Measurements from ENCODE around the gene RAB25. TPM values are rescaled to one million over a fixed set of nuclear protein-coding genes. Genes with fewer than 3 reads are reported as not detected.
"Not testable (repeated sequence)": the region's sequence is repeated elsewhere in the genome, so short reads cannot be mapped to it uniquely, and the experiment has no call there.

RAB25 gene
- total RNA-seq, 1 experiment from 2014 or later, result not detected

DNA sequence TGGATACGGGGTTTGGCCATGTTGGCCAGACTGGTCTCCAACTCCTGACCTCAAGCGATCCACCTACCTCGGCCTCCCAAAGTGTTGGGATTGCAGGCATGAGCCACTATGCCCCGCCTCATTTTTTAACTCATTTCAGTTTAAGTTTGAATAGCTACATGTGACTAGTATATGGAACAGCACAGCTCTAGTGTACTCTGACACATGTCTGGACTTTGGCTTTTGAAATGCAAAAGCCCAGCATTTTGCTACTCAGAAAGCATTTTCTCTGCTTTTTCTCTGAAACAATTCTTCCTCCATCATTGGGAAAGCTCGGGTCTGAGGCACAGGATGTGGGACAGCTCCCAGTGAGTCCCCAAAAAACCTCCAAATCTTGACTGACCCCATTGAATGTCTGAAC, 36.2 kb upstream of the RAB25 start:
- Histone ChIP-seq H3K4me3 (ENCODE audit: low read length) (no peak overlapping the region), H3K9me3 (ENCODE audit: low read length) (no peaks in the 10 kb centered on the region), H4K20me1 (ENCODE audit: insufficient read depth, low read depth, low read length) (peaks cover 5% of the 10 kb centered on the region; the same call in 1 of the 2 replicates), H3K9me2 (replicated peaks; ENCODE audit: insufficient read depth, low read length) (no peaks in the 10 kb centered on the region), H3K36me3 (ENCODE audit: insufficient read depth, low read length) (no peaks in the 10 kb centered on the region), H3K27me3 (ENCODE audit: low read length) (no peaks in the 10 kb centered on the region), H3K4me1 (ENCODE audit: low read length) (peaks cover 11% of the 10 kb centered on the region), H3K4me2 (ENCODE audit: low read depth, low read length, poor library complexity, severe bottlenecking) (no peak overlapping the region), H2AFZ (ENCODE audit: low read length) (no peak overlapping the region), H3K9ac (ENCODE audit: low read length) (no peak overlapping the region), H3K79me2 (ENCODE audit: low read length) (peaks cover 10% of the 10 kb centered on the region), H3K27ac (ENCODE audit: low read length) (no peak overlapping the region)
- no peak for DNase-seq

DNA sequence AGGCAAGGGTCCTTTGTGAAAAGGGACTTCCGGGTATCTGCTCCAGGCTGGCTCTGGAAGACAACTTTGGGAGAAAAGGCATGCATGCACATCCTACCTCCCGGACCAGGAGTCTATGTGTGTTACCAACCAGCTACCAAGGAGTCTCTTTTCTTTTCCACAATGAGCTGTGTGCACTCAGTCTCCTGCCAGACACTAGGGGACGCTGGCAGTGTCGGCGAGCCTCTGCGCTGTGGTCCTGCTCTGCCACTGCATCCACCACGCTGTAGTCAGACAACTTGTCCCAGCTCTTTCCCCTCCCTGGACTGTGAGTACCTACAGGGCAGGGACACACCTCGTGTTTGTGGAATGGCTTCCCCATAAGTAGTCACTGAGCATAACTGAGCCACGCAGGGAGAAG, 35.1 kb upstream of the RAB25 start:
- no peaks in the 10 kb centered on the region for H3K79me2 ChIP-seq (ENCODE audit: low read length)
- DNase-seq, result peak; percentile 86
- no peak overlapping the region for H3K4me2 ChIP-seq (ENCODE audit: low read depth, low read length, poor library complexity, severe bottlenecking)
- H3K27me3 ChIP-seq (ENCODE audit: low read length), result no peaks in the 10 kb centered on the region
- no peak overlapping the region for H3K4me3 ChIP-seq (ENCODE audit: low read length)
- H3K9me2 ChIP-seq (replicated peaks; ENCODE audit: insufficient read depth, low read length), result no peaks in the 10 kb centered on the region
- H3K27ac ChIP-seq (ENCODE audit: low read length), result no peak overlapping the region
- no peaks in the 10 kb centered on the region for H4K20me1 ChIP-seq (ENCODE audit: insufficient read depth, low read depth, low read length)
- H2AFZ ChIP-seq (ENCODE audit: low read length), result peak overlapping the region; percentile 34; the same call in 1 of the 2 replicates
- H3K36me3 ChIP-seq (ENCODE audit: insufficient read depth, low read length), result no peaks in the 10 kb centered on the region
- no peak overlapping the region for H3K9ac ChIP-seq (ENCODE audit: low read length)
- H3K9me3 ChIP-seq (ENCODE audit: low read length), result no peaks in the 10 kb centered on the region
- H3K4me1 ChIP-seq (ENCODE audit: low read length), result peaks cover 6% of the 10 kb centered on the region

DNA sequence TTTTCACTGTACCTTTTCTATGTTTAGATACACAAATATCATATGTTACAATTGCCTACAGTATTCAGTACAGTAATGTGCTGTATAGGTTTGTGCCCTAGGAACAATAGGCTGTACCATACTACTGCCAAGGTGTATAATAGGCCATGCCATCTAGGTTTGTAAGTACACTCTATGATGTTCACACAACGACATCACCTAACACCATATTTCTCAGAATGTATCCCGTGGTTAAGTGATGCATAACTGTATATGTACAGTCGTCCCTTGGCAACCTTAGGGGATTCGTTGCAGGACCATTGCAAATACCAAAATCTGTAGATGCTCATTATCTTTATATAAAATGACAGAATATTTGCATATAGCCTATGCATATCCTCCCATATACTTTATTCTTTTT, 34.4 kb upstream of the RAB25 start:
- H3K9me3 ChIP-seq (ENCODE audit: low read length), result no peaks in the 10 kb centered on the region

DNA sequence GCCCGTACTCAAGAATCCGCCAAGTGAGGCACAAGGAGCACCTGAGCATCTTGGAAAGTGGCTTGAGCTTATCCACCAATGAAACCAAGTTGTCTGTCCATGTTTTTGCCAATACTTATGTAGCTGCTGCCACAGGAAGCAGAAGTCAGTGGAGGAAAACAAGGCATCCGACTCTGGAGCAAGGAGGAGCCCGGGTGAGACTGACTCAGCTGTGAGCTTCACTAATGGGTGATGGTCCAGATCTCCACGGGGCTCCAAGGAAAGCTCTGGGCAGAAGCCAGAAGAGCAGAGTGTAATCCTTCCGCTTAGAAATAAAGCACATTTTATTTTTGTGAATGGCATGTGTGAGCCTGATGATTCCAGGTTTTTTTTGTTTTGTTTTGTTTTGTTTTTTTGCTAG, 27.9 kb upstream of the RAB25 start:
- H3K79me2 ChIP-seq (ENCODE audit: low read length), result no peaks in the 10 kb centered on the region
- H3K27ac ChIP-seq (ENCODE audit: low read length), result no peak overlapping the region
- no peak overlapping the region for H2AFZ ChIP-seq (ENCODE audit: low read length)
- H3K9me3 ChIP-seq (ENCODE audit: low read length), result no peaks in the 10 kb centered on the region
- H4K20me1 ChIP-seq (ENCODE audit: insufficient read depth, low read depth, low read length), result no peaks in the 10 kb centered on the region
- H3K36me3 ChIP-seq (ENCODE audit: insufficient read depth, low read length), result no peaks in the 10 kb centered on the region
- no peaks in the 10 kb centered on the region for H3K27me3 ChIP-seq (ENCODE audit: low read length)
- DNase-seq, result no peak
- H3K4me2 ChIP-seq (ENCODE audit: low read depth, low read length, poor library complexity, severe bottlenecking), result no peak overlapping the region
- H3K4me3 ChIP-seq (ENCODE audit: low read length), result no peak overlapping the region
- no peaks in the 10 kb centered on the region for H3K9me2 ChIP-seq (replicated peaks; ENCODE audit: insufficient read depth, low read length)
- no peak overlapping the region for H3K9ac ChIP-seq (ENCODE audit: low read length)
- H3K4me1 ChIP-seq (ENCODE audit: low read length), result no peaks in the 10 kb centered on the region

More for the DNA sequence above, 34.4 kb upstream of the RAB25 start:
- H3K9ac ChIP-seq (ENCODE audit: low read length), result no peak overlapping the region
- H2AFZ ChIP-seq (ENCODE audit: low read length), result no peak overlapping the region
- H3K27ac ChIP-seq (ENCODE audit: low read length), result no peak overlapping the region
- H3K79me2 ChIP-seq (ENCODE audit: low read length), result no peaks in the 10 kb centered on the region
- H3K4me1 ChIP-seq (ENCODE audit: low read length), result peaks cover 3% of the 10 kb centered on the region; the same call in 1 of the 2 replicates
- no peak overlapping the region for H3K4me2 ChIP-seq (ENCODE audit: low read depth, low read length, poor library complexity, severe bottlenecking)
- no peaks in the 10 kb centered on the region for H3K9me2 ChIP-seq (replicated peaks; ENCODE audit: insufficient read depth, low read length)
- no peaks in the 10 kb centered on the region for H4K20me1 ChIP-seq (ENCODE audit: insufficient read depth, low read depth, low read length)
- no peaks in the 10 kb centered on the region for H3K36me3 ChIP-seq (ENCODE audit: insufficient read depth, low read length)
- H3K27me3 ChIP-seq (ENCODE audit: low read length), result no peaks in the 10 kb centered on the region
- H3K4me3 ChIP-seq (ENCODE audit: low read length), result no peak overlapping the region
- no peak for DNase-seq

DNA sequence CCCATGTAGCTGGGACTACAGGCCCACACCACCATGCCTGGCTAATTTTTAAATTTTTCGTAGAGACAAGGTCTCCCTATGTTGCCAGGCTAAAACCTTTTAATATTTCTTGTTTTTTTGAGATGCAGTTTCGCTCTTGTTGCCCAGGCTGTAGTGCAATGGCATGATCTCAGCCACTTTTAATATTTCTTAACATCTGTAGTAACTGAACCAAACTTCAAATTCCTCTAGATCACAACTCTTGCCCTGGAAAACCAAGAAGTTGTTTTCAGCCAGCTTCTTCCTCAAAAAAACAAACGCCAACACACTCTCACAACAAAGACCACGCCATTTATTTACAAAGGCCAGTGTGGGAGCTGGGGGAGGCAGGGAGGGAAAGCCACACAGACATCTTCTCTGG, 26.0 kb upstream of the RAB25 start:
- H3K4me1 ChIP-seq (ENCODE audit: low read length); H3K9me3 ChIP-seq (ENCODE audit: low read length); H3K79me2 ChIP-seq (ENCODE audit: low read length); H3K4me3 ChIP-seq (ENCODE audit: low read length); H3K36me3 ChIP-seq (ENCODE audit: insufficient read depth, low read length); H3K9ac ChIP-seq (ENCODE audit: low read length); H3K9me2 ChIP-seq (replicated peaks; ENCODE audit: insufficient read depth, low read length); H3K4me2 ChIP-seq (ENCODE audit: low read depth, low read length, poor library complexity, severe bottlenecking); H3K27me3 ChIP-seq (ENCODE audit: low read length); H3K27ac ChIP-seq (ENCODE audit: low read length); DNase-seq; H4K20me1 ChIP-seq (ENCODE audit: insufficient read depth, low read depth, low read length); H2AFZ ChIP-seq (ENCODE audit: low read length): not testable (repeated sequence)

DNA sequence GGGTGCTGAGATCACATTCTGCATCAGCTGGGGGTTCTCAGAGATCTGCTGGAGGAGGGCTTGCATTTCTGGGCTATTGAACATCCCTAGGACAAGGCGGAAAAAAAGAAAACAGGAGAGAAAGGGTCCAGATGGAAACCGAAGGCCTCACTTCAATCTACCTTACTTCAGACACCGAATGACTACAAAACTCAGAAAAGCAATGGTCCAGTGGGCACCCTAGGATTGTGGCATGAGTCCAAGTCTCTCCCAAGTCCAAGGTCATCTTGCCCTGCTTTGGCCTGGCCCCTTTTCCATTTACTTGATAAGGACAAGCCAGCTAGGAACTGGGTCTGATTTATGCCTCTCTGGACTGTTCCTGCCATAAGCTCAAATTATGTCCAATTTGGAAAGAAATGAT, 18.1 kb upstream of the RAB25 start:
- H3K36me3 ChIP-seq (ENCODE audit: insufficient read depth, low read length), result peaks cover 21% of the 10 kb centered on the region; the same call in 1 of the 2 replicates
- DNase-seq, result no peak
- H3K9me3 ChIP-seq (ENCODE audit: low read length), result no peaks in the 10 kb centered on the region
- no peak overlapping the region for H3K27ac ChIP-seq (ENCODE audit: low read length)
- H2AFZ ChIP-seq (ENCODE audit: low read length), result no peak overlapping the region
- no peaks in the 10 kb centered on the region for H3K4me1 ChIP-seq (ENCODE audit: low read length)
- H3K9me2 ChIP-seq (replicated peaks; ENCODE audit: insufficient read depth, low read length), result no peaks in the 10 kb centered on the region
- no peaks in the 10 kb centered on the region for H3K79me2 ChIP-seq (ENCODE audit: low read length)
- H3K9ac ChIP-seq (ENCODE audit: low read length), result no peak overlapping the region
- no peak overlapping the region for H3K4me2 ChIP-seq (ENCODE audit: low read depth, low read length, poor library complexity, severe bottlenecking)
- no peaks in the 10 kb centered on the region for H3K27me3 ChIP-seq (ENCODE audit: low read length)
- no peaks in the 10 kb centered on the region for H4K20me1 ChIP-seq (ENCODE audit: insufficient read depth, low read depth, low read length)
- H3K4me3 ChIP-seq (ENCODE audit: low read length), result no peak overlapping the region

DNA sequence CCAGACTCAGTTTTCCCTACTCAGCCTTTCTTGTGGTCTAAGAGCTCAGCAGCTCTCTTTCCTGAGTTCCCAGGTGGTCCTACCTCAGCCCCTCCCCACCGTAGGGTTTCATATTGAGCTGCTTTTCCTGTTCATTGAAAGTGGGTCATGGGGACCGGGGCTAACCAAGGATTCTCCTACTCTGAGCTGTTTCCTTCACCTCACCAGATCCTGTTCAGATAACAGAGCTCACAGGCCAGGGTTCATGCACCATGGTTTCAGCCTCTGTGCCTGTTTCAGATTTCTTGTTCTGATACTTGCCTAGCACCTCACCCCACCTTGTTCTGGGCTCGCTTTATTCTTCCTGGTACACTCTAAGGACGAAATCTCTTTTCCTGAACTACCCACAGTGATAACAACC, 15.9 kb upstream of the RAB25 start:
- no peak overlapping the region for H3K27ac ChIP-seq (ENCODE audit: low read length)
- H4K20me1 ChIP-seq (ENCODE audit: insufficient read depth, low read depth, low read length), result no peaks in the 10 kb centered on the region
- H2AFZ ChIP-seq (ENCODE audit: low read length), result no peak overlapping the region
- H3K4me2 ChIP-seq (ENCODE audit: low read depth, low read length, poor library complexity, severe bottlenecking), result no peak overlapping the region
- no peak overlapping the region for H3K9ac ChIP-seq (ENCODE audit: low read length)
- no peak for DNase-seq
- H3K4me3 ChIP-seq (ENCODE audit: low read length), result no peak overlapping the region
- no peaks in the 10 kb centered on the region for H3K27me3 ChIP-seq (ENCODE audit: low read length)
- H3K36me3 ChIP-seq (ENCODE audit: insufficient read depth, low read length), result peaks cover 32% of the 10 kb centered on the region; the same call in 1 of the 2 replicates
- no peaks in the 10 kb centered on the region for H3K9me2 ChIP-seq (replicated peaks; ENCODE audit: insufficient read depth, low read length)
- H3K9me3 ChIP-seq (ENCODE audit: low read length), result no peaks in the 10 kb centered on the region
- 0 out of 2 replicates have a peak, but pooled peaks cover 3% of the 10 kb centered on the region for H3K79me2 ChIP-seq (ENCODE audit: low read length)
- H3K4me1 ChIP-seq (ENCODE audit: low read length), result no peaks in the 10 kb centered on the region

DNA sequence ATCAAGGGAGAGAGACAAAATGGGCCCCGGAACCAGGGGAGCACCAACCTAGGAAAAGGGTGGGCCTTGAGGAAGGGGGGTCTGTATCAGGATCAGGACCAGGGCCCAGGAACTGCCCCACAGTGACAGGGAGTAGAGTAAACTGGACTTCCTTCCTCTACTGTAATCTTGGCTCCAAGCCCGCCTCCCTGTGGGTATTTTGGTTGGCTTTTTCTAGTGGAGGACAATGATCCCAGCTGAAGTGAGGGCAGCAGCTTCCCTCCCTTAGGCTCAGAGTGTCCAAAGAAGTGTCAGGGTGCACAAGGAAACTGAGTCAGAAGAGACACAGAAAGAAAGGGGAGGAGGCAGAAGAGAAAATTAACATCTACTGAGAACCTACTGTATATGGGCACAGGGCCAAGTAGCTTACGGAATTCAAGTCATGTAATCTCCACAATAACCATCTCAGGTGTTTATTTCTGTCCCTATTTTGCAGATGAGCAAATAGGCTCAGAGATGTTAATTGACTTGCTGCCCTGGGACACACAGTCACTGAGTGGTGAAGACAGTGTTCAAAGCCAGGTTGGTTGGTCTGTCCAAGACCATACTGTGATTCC, 12.2 kb upstream of the RAB25 start:
- no peak overlapping the region for H2AFZ ChIP-seq (ENCODE audit: low read length)
- no peaks in the 10 kb centered on the region for H3K9me2 ChIP-seq (replicated peaks; ENCODE audit: insufficient read depth, low read length)
- no peaks in the 10 kb centered on the region for H3K9me3 ChIP-seq (ENCODE audit: low read length)
- H4K20me1 ChIP-seq (ENCODE audit: insufficient read depth, low read depth, low read length), result peaks cover 6% of the 10 kb centered on the region; the same call in 1 of the 2 replicates
- no peak for DNase-seq
- H3K27ac ChIP-seq (ENCODE audit: low read length), result no peak overlapping the region
- peaks cover 21% of the 10 kb centered on the region; the same call in 1 of the 2 replicates for H3K36me3 ChIP-seq (ENCODE audit: insufficient read depth, low read length)
- H3K4me3 ChIP-seq (ENCODE audit: low read length), result no peak overlapping the region
- H3K4me2 ChIP-seq (ENCODE audit: low read depth, low read length, poor library complexity, severe bottlenecking), result no peak overlapping the region
- no peak overlapping the region for H3K9ac ChIP-seq (ENCODE audit: low read length)
- H3K4me1 ChIP-seq (ENCODE audit: low read length), result peaks cover 7% of the 10 kb centered on the region
- H3K79me2 ChIP-seq (ENCODE audit: low read length), result peaks cover 29% of the 10 kb centered on the region
- H3K27me3 ChIP-seq (ENCODE audit: low read length), result no peaks in the 10 kb centered on the region
